HG03342 (cell line): ENCODE data around the gene ARHGEF38.

Experiments
- ATAC-seq: cut with Tn5 transposase; IDR thresholded peaks from one replicate; pipeline ENCODE4 v1.9.1; 2021; ENCODE audit warnings: mild to moderate bottlenecking, moderate library complexity; ENCODE audit not compliant: unreplicated experiment

Gene ARHGEF38

DNA sequence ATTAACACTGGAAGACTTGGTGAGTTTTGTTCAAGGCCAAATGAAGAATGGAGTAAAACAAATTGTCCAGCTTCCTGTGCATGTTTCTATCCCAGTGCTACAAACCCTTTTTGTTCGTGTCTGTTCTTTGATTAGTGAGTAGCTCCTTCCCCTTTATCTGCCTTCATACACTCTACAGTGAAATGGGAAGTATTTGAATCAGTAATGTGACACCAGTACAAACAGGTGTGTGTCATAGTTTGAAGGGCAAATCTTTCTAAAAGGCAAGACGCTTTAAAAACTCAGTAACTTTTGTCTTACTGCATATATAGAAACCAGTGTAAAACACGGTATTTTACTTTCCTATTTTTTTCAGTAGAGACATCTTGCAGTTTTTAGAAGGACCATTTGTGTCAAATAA lies 5.9 kb downstream of the ARHGEF38 start:
- no peak for ATAC-seq

DNA sequence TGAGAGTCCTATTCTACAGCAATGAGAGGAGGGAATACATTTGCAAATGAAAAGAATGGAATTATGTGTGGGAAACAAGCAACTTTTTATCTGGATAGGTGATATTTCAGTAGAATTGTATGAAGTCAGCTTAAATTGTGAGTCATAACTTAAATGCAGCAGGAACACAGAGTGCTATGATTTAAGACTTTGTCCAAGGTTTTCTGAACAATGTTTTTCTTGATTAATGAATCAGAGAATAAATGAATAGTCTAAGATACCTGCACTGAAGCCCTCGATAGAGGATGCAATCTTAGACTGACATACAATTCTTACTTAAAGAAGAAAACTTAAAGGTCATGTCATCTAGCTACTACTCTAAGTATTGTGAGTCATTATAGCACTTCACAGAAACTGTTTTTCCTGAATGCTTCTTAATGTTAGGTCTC lies 8.0 kb downstream of the ARHGEF38 start:
- ATAC-seq = no peak

DNA sequence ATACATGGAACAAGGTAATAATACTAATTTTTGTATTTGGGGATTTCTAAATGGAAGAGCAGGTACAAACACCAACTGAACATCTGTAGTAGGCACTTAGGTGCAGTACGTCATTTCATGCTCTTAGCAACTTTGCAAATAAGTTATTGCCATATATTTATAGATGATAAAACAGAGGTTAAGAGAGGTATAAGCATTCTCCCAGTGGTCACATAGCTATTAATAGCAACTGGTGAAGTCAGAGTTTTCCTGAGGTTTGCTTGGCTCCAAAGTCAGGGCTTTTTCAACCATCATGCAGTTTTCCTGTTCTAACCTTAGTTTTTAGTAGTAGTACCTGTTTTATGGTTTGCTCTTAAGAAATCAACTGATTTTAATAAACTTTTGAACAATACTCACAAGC lies 10.9 kb downstream of the ARHGEF38 start:
- ATAC-seq = no peak

DNA sequence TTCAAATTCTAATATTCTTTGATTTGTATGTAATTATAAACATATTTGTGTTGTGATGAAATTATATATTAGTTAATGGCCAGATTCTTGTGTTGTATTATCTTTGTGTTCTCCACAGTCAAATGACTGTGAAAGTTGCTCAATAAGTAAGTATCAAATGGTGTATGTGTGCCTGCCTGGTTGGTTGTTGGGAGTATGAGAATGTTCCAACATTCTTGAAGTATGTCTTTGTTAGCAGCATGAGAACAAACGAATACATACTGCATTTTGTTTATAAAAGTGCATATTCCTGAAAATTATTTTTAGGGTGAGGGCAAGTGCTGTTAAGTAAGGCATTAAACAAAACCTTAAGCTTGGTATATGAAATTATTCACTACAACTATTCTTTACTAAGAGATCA lies 16.2 kb downstream of the ARHGEF38 start:
- ATAC-seq = no peak

DNA sequence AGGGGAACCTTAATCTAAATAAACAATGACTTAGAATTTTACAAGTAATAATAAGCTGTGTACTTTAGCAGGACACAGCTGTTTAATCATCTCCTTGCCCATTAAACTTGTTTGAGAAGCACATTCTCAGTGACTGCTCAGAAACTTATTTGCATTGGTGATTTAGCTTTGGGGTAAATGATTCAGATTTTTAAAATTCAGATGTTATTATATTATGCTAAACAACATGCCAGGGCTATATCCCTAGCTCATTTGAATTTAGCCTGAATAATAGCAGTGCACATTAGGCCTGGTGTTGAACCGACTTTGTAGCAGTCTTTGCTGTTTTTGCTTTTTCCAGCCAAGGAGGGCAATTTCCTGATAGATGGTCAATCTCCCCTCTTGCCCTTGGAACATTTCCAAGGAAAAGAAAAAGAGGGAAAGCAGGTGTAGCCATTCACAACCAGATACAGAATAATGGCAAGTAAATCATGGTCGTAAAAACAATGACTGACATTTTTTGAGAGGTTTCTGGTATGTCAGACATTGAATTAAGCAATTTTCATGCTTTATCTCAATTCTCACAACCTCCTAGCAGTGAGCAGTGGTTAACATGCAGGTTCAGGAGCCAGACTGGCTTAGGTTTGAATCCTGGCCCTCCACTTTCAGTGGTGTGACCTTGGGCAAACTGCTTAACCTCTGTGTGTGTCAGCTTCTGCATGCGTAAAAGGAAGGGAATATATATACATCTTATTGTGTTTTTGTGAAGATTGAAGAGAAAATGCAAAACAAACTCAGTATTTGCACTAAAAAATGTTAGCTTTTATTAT lies 16.8 kb downstream of the ARHGEF38 start:
- ATAC-seq = no peak

DNA sequence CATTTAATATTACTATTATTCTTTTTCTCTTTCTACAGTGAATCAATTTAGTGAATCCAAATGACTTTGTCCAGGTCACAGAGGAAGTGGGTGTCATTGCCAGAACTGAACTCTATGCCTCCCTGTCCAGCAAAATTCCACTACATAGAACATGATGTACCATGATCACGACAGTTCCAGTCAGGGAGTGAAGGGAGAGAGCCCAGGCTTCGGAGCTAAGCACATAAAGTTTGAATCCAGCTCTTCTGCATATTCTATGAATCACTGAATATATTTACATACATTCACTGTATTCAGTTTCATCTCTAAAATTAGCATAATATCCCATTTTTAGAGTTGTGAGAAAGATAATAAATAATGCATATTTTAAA lies 17.4 kb downstream of the ARHGEF38 start:
- ATAC-seq = no peak

DNA sequence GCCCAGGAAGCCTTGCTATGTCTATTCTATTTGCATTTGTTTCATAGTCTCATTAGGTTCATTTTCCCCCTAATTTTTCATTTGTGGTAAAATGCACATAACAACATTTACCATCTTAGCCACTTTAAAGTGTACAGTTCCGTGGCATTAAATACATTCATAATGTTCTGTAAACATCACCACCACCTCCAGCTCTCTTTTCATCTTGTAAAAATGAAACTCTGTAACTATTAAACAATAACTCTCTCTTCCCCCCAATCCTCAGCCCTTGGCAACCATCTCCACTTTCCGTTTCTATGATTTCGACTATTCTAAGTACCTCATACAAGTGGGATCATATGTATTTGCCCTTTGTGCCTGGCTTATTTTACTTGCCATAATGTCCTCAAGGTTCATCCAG lies 19.9 kb downstream of the ARHGEF38 start:
- ATAC-seq = no peak

DNA sequence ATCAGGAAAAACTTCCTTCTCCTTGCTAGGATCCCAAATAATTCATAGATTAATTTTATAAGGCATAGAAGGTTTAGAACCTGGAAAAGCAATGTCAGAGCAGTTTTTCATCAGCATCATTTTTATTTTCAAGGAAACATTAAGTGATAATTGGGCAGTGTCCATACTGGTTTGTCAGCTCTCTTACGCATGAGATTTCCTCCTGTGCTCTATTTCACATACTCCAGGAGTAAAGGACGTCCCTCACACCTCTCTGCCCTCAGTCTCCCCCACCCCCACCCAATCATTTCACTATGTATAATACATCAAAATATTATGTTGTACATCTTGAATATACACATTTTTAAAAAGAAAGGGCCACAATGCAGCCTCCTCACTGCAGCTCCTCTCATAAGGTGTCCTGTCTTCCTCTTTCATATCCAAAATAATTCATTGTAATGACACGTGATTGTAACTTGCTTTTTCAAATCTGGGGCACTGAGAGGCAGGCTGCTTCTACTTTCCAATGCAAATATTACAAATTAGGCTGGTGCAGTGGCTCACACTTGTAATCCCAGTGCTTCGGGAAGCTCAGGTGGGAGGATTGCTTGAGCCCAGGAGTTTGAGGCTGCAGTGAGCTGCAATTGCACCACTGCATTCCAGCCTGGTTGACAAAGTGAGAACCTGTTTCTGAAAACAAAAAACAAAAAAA lies 34.4 kb downstream of the ARHGEF38 start:
- no peak for ATAC-seq

DNA sequence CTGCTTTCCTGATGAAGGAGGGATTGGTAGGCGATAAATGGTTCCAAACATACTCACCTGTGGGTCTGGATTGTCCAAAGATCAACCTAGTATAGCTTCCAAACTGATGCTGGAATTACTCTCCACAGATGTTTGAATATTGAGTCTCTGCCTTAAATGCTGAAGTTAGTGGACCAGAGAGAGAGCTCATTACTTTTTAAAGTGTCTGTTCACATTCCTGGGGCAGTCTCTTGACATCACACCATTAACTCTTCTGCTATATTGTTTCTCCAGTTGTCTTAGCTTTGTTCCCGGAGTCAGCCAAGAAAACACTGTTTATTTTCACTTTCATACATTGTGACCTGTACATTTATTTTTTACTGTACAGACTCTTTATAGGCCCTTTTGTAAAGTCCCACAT lies 35.4 kb downstream of the ARHGEF38 start:
- no peak for ATAC-seq

DNA sequence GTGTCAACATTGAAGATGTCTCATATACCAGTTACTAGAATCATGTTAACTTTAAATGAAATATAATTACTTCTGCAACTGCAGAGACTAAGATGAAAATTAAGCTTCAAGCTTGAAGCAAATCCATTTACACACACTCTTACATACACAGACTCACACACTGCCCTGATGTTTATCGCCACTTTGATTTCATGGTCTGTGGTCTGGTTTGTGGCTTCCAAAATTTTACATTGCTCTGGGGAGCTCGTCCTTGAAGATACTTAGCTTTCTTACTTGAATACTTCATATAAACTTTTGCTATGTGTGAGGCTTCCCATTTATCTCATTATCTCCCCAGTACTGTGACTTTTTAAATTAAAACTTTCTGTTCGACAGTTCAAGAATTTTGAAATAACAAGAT lies 35.8 kb downstream of the ARHGEF38 start:
- ATAC-seq = no peak

DNA sequence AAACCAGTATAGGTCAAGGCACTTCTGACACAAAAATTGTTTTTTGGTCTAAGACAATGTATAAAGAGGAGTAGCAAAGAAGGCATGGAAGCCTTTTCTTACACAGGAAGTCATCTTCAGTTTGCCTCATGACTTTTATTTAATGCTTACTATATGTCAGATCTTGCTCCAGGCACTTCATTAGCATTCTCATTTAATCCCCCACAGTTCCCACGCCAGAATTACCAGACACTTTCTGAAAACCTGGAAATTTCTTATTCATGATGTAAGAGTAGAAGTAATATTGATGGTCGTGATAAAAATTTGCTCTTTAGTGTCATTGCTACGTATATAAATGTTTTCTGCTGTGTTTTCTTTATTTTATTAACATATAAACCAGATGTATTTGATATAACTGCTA lies 39.2 kb downstream of the ARHGEF38 start:
- ATAC-seq = no peak

DNA sequence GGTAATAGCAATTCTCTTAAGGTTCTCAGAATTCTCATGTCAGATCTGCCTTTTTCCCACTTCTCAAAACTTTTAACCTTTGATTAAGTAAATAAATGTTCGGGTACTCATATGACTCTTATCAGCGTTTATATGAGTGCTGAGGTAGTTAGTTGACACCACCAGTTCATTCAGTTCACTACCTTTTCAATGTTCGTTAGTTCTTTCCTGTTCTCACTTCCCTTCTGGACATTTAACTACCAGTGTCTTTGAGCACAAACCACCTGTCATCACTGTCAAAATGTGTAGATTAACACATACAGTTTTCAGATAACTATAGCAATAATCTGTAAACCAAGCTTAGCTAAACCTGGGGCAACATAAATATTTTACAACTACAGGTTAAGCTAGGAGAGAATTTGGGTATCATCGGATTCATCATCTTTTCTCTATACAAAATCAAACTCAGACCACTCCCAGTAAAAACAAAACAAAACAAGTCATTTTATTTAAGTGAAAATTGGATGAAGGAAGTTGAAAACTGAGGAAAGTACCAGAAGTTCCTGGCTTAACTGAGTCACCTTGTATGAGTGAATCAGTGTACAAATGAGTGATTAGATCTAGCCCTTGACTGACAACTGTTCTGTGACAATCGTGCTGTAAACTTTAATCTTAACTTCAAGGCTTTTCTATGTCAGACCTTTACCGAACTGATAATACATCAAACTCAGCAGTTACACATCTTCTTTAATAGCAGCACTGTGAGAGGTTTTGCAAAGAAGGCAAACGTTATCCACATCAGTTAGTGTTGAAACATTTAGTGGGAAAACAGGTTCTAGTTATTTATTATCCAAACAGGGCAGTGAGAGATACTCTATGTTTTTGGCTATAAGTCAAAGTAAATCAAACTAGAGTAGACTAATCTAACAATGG lies 41.9 kb downstream of the ARHGEF38 start:
- ATAC-seq = peak; percentile 95

DNA sequence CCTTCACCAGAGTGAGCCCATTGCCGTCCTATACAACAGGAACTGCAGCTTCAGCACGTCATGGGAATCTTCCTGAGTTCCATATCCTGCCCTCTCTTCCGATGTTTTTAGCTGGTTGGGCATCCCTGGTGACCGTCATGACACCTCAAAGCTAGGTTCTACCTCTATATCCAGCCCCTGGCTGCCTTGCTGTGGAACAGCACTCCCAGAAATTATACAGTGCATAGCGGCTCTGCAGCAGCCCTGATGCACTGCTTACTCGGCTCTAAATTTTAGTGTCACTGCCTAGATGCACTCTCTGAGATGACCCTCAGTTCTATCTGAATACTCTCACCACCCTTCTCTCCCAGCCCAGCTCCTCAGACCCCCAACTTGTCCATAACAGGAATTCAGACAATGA lies 44.3 kb downstream of the ARHGEF38 start:
- no peak for ATAC-seq

DNA sequence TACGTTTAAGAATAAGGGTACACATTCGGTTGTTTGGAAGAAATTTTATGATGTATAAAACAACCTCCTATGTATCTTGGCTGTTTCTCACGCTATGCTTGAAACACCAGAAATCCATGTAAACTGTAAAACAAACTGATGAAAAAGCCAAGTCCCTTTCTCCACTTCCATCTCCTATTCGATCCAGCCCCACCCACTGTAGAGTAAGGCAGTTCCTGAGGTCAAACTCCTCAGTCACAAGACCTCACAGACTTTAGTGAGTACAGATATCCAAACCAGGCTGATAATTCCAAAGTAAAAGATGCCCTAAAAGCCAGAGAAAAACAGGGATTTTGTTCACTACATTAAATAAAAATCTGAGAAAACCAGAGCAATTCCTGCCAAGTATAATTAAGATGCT lies 45.6 kb downstream of the ARHGEF38 start:
- no peak for ATAC-seq

DNA sequence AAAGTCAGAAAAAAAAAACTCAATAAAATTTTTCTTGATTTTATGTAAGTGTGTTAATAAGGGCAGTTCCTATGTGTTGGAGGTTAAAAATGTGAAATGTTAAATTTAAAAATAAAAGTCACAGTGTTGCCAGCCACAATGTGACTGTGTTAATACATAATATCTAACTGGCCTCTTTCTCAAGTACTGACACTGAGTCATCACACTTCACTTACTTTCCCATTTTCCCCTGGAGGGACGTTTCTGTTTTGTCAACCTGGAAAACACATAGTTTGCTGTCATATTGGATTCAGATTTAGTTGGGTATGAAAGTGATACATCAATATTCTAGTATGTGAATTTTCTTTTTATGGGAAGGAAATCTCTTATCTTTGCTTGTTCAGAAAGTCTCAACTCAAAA lies 46.4 kb downstream of the ARHGEF38 start:
- ATAC-seq = no peak

DNA sequence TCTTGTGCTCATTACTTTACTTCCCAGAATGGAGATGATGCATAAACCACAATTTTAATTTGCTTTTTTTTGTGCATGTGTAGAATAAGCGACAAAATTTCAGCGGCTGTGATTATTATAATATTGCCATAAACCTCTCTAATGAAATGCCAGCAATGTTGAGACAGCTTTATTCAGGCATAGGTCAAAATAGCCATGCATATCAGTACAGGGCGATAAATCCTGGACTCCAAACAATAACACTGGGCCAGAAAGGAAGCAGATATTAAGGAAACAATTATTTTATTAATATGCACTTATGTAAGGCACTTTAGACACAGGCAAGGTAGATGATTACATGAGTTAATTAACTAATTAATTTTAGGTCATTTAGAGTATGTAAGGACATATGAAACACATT lies 47.1 kb downstream of the ARHGEF38 start:
- ATAC-seq = no peak

DNA sequence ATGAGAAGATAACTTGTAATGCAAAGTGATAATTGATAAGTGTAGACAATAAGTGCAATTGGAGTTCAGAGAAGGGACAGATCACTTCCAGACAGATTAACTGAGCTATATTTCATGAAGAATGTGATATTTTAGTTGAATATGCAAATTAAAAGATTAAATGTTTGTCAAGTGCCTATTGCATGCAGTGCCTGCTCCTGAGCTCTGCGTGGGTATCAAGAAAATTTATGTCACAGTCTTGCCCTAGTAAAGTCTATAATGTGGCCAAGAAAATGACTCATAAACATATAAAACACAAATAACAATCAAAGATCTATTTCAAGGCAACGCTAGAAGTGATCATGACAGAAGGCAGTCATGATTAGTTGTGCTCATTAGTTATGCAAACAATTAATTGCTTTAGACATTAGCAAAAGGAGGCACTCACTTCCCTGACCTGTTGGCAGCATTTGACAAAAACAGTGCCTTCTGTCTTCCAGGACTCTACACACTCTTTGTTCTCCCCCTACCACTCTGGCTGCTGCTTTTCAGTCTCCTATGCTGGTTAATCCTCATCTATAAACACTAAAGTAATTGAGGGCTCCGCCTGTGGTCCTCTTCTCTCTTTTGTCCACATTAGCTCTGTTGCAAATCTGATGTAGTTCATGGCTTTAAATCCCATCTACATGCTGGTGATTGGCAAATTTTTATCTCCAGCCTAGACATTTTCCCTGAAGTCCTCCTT lies 47.7 kb downstream of the ARHGEF38 start:
- no peak for ATAC-seq

DNA sequence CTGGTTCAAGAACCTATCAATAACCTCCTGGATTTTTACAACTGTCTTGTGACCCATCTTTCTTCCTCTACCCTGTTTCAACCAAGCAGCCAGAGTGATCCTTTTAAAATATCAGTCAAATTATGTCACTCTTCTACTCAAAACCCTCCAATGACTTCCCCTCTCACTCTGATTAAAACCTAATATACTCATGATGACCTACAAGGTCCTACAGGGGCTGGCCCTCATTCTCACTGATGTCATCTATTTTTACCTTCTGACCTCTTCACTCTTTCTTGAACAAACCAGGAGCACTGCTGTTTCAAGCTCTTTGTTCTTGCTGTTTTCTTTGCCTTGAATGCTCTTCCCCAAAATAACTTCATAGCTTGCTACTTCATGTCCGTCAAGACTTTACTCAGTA lies 48.5 kb downstream of the ARHGEF38 start:
- ATAC-seq = no peak

DNA sequence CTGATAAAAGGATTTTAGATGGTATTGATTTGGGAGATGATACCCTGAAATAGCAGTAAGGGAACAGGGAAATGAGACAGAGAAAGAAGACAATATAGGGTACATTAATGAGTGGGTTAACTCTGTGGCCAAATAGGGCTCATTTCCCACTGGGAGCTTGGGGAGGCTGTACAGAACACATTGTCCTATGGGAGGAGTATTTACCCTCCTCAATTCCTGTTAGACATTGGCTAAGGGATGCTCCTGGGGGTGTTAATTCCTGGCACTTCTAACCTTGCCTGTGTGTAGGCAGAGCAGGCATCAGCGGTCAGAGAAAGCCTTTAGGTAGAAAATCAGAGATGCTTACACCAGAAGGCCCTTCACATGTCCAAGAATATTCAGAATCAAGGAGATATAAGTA lies 49.0 kb downstream of the ARHGEF38 start:
- no peak for ATAC-seq

DNA sequence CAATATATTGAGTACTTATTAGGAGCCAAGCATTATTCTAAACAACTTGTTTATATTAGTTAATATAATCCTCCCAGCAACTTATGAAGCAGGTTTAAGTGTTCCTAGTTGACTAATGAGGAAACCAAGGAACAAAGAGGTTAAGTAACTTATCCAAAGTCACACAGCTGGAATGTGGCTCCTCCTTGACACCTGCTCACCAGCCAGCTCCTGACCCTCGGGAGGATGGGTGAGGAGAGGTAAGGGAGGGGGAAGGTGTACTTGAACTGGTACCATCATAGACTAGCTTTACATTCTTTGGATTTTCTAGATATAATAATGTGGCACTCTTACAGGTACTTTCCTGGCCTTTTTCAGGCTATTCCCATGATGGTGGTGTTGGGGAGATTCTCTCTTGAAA lies 50.7 kb downstream of the ARHGEF38 start:
- no peak for ATAC-seq

DNA sequence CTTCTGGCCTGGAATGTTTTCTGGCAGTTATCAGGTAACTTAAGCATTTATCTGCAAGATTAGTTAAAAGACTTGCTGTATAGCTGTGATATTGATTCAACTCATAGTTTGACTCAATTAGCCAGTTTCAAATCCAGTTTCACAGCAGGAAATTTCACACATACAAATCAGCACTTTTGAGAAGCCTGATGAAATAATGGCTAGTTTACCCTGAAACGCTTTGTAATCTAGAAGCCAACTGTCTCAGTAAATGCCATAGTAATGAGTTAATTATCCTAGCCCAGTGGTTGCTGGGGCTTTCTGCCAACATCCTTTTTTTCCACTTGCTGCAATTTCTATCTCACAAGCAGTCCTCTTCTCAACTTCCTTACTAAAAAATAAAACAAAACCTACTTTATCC lies 53.1 kb downstream of the ARHGEF38 start:
- no peak for ATAC-seq
